ENCODE data around the gene LYZL2. TPM values are rescaled to one million over a fixed set of nuclear protein-coding genes. Genes with fewer than 3 reads are reported as not detected.
A peak's percentile ranks its signal among the peaks of the same experiment; 100 is the strongest.
"Not testable (repeated sequence)": the region's sequence is repeated elsewhere in the genome, so short reads cannot be mapped to it uniquely, and the experiment has no call there.

LYZL2 gene
- total RNA-seq, 2 donors from 2014 or later, result not detected

- H3K4me3 ChIP-seq, result no peak overlapping the region
- 41% methylated on average over 5 of the region's 5 CpGs for whole genome bisulfite sequencing, 2 donors
- peaks cover 8% of the 10 kb centered on the region for H3K4me1 ChIP-seq
- no peak overlapping the region for H3K27ac ChIP-seq
- no peaks in the 10 kb centered on the region for H3K9me3 ChIP-seq
- TF ChIP-seq POLR2A (IDR thresholded peaks at IDR 0.05) (no peak), CTCF (IDR thresholded peaks at IDR 0.05) (no peak)
- no peaks in the 10 kb centered on the region for H3K27me3 ChIP-seq
- DNase-seq (no peak), ATAC-seq (no peak)
- H3K36me3 ChIP-seq (replicated peaks in 1 of 2; ENCODE audit: insufficient read depth in 1 of 2, low read depth in 2 of 2), result no peaks in the 10 kb centered on the region
- intact Hi-C loops (cut with DNase I), result no loop called here
These were observed 23.2 kb downstream of the LYZL2 start for GRCh38 chr10:30606313-30606712.

GRCh38 chr10:30605341-30606121 lies 24.0 kb downstream of the LYZL2 start:
- H3K4me3 ChIP-seq; H3K27me3 ChIP-seq; H3K9me3 ChIP-seq; H3K36me3 ChIP-seq (replicated peaks in 1 of 2; ENCODE audit: insufficient read depth in 1 of 2, low read depth in 2 of 2); ATAC-seq; H3K27ac ChIP-seq; intact Hi-C loops (cut with DNase I); H3K4me1 ChIP-seq: not testable (repeated sequence)
- 24 to 25% methylated on average over 16 of the region's 16 CpGs for whole genome bisulfite sequencing, 2 donors
- DNase-seq, result peak in 1 of 4 donors; percentile 15

GRCh38 chr10:30603589-30603988 lies 26.0 kb downstream of the LYZL2 start:
- intact Hi-C loops (cut with DNase I), result no loop called here
- Histone ChIP-seq H3K36me3 (replicated peaks in 1 of 2; ENCODE audit: insufficient read depth in 1 of 2, low read depth in 2 of 2) (no peaks in the 10 kb centered on the region), H3K4me3 (no peak overlapping the region), H3K9me3 (no peaks in the 10 kb centered on the region), H3K27ac (no peak overlapping the region), H3K4me1 (peaks cover 8% of the 10 kb centered on the region), H3K27me3 (no peaks in the 10 kb centered on the region)
- TF ChIP-seq POLR2A (IDR thresholded peaks at IDR 0.05) (no peak), CTCF (IDR thresholded peaks at IDR 0.05) (no peak)
- WGBS, 2 donors, result 90 to 100% methylated on average over 3 of the region's 3 CpGs
- ATAC-seq (no peak), DNase-seq (no peak)

GRCh38 chr10:30602747-30603146 lies 26.8 kb downstream of the LYZL2 start:
- Histone ChIP-seq H3K4me1 (peaks cover 8% of the 10 kb centered on the region), H3K9me3 (no peaks in the 10 kb centered on the region), H3K27me3 (no peaks in the 10 kb centered on the region), H3K4me3 (no peak overlapping the region), H3K27ac (no peak overlapping the region), H3K36me3 (replicated peaks in 1 of 2; ENCODE audit: insufficient read depth in 1 of 2, low read depth in 2 of 2) (no peaks in the 10 kb centered on the region)
- 42 to 52% methylated on average over 1 of the region's 1 CpG for WGBS, 2 donors
- TF ChIP-seq CTCF (IDR thresholded peaks at IDR 0.05), result no peak
- TF ChIP-seq POLR2A (IDR thresholded peaks at IDR 0.05), result no peak
- ATAC-seq (no peak), DNase-seq (no peak)
- intact Hi-C loops (cut with DNase I), result no loop called here

GRCh38 chr10:30600005-30600404 lies 29.5 kb downstream of the LYZL2 start:
- WGBS, 2 donors, result 49 to 54% methylated on average over 2 of the region's 2 CpGs
- Histone ChIP-seq H3K9me3 (no peaks in the 10 kb centered on the region), H3K36me3 (replicated peaks in 1 of 2; ENCODE audit: insufficient read depth in 1 of 2, low read depth in 2 of 2) (no peaks in the 10 kb centered on the region), H3K4me1 (no peaks in the 10 kb centered on the region), H3K27ac (no peak overlapping the region), H3K4me3 (no peak overlapping the region), H3K27me3 (no peaks in the 10 kb centered on the region)
- no peak for DNase-seq
- TF ChIP-seq CTCF (IDR thresholded peaks at IDR 0.05) (no peak), POLR2A (IDR thresholded peaks at IDR 0.05) (no peak)
- no peak for ATAC-seq
- intact Hi-C loops (cut with DNase I), result no loop called here
